RPMI8226 (cell line): ENCODE data around the gene CNN2.

ENCODE experiments used
- DNase-seq: peaks from one replicate; pipeline ENCODE4 v3.0.0-alpha.2; 2015

CNN2 gene

GRCh38 chr19:1053176-1054101 is 27.0 kb downstream of the CNN2 start:
- DNase-seq = no peak

GRCh38 chr19:1054102-1055027 is 28.0 kb downstream of the CNN2 start:
- no peak for DNase-seq

- no peak for DNase-seq
These were observed 28.6 kb downstream of the CNN2 start for GRCh38 chr19:1055028-1055425.

- no peak for DNase-seq
These were observed 29.6 kb downstream of the CNN2 start for GRCh38 chr19:1055886-1056620.

GRCh38 chr19:1057176-1057855 is 30.9 kb downstream of the CNN2 start:
- DNase-seq = peak; percentile 75

GRCh38 chr19:1058112-1058511 is 31.7 kb downstream of the CNN2 start:
- no peak for DNase-seq

GRCh38 chr19:1060689-1061088 is 34.3 kb downstream of the CNN2 start:
- DNase-seq = no peak

GRCh38 chr19:1061987-1062386 is 35.6 kb downstream of the CNN2 start:
- no peak for DNase-seq

GRCh38 chr19:1062387-1063029 is 36.1 kb downstream of the CNN2 start:
- no peak for DNase-seq

GRCh38 chr19:1063030-1063908 is 36.9 kb downstream of the CNN2 start:
- peak; percentile 49 for DNase-seq

- peak; percentile 12 for DNase-seq
These were observed 37.7 kb downstream of the CNN2 start for GRCh38 chr19:1063909-1064660.

- DNase-seq = peak; percentile 88
These were observed 38.5 kb downstream of the CNN2 start for GRCh38 chr19:1064661-1065605.

GRCh38 chr19:1065606-1066109 is 39.2 kb downstream of the CNN2 start:
- DNase-seq = no peak

GRCh38 chr19:1066251-1066747 is 39.9 kb downstream of the CNN2 start:
- DNase-seq = no peak

GRCh38 chr19:1066748-1067340 is 40.4 kb downstream of the CNN2 start, which contains the start of gene ARHGAP45:
Gene ARHGAP45 (plus strand): TSS chr19:1067167. CDS start chr19:1067406, 239 bp downstream.
- DNase-seq = peak; percentile 87

GRCh38 chr19:1067341-1067957 is 41.0 kb downstream of the CNN2 start:
- no peak for DNase-seq
